NT2/D1 (cell line): Measurements from ENCODE around the gene HOXA6.

Experiments
- YY1 ChIP-seq: IDR thresholded peaks from 2 replicates; pipeline ENCODE4 v1.6.1; 2011; ENCODE audit not compliant: insufficient read length, insufficient read depth
- ZNF274 ChIP-seq: IDR thresholded peaks from 2 replicates; pipeline ENCODE4 v1.6.1; 2011; ENCODE audit warnings: mild to moderate bottlenecking, low read depth, low read length

DNA sequence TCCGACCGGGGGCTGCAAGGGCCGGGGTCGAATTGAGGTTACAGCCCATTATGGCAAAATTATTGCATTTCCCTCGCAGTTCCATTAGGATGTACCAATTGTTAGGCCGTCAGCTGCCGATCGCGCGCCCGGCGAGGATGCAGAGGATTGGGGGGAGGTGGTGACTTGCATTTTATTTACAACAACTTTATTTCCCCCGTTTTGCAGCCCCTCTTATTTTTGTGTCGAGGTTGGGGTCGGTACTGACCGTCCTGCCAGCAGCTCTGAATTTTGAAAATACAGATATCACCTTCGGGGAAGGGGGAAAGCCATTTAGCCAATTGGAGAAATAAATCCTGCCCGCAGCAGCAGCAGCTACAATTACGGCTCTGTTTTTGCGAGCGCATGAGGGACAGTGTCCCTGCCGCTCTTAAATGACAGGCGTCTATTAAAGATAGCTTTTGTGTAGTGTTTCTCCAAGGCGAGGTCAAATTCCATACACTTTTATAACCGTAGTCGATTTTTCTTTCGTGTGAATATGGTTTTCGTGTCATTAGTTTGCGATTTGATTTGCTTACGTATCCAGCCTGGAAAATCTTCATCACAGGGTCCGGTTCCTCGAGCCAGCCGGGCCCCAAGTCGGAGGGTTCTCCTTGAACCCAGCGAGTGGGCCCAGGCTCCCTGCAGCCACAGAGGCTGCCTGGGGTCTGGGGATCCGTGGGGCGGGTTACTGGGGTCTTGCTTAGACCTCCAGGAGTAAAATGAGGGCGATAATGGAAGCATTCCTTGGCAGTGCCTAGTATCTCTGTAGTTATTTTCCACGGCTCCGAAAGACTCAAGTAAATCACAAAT lies 3.4 kb downstream of the HOXA6 start:
- no peak for TF ChIP-seq ZNF274
- TF ChIP-seq YY1: no peak
